ENCODE data around the gene FGF3.

- TF ChIP-seq CTCF (IDR thresholded peaks at IDR 0.05; ENCODE audit: insufficient read depth, low read depth, low read length) (no peak), EZH2 (IDR thresholded peaks at IDR 0.05; ENCODE audit: insufficient read depth, low read length) (no peak)
Observed at GRCh38 chr11:69841170-69841858, 22.1 kb upstream of the FGF3 start.

Measured in astrocyte (in vitro differentiated cells and primary cell).